Fibroblast of villous mesenchyme (primary cell): ENCODE measurements around the gene PRELID2. TPM values are rescaled to one million over a fixed set of nuclear protein-coding genes. Genes with fewer than 3 reads are reported as not detected.
"Not testable (repeated sequence)": the region's sequence is repeated elsewhere in the genome, so short reads cannot be mapped to it uniquely, and the experiment has no call there.

ENCODE experiments used
- DNase-seq: peaks from one replicate; pipeline ENCODE4 v3.0.0-alpha.2; 2010; ENCODE audit warnings: low read depth
- H3K4me3 ChIP-seq: 2 replicates; pipeline ENCODE4 v1.5.1; 2011; ENCODE audit warnings: low read depth, mild to moderate bottlenecking, low read length
- CTCF ChIP-seq: IDR thresholded peaks from 2 replicates; pipeline ENCODE4 v1.5.1; 2012; ENCODE audit warnings: low read depth, mild to moderate bottlenecking, low read length; ENCODE audit not compliant: insufficient read depth
- total RNA-seq: library from RNA; depleted of rRNA; stranded (reverse); fragments of >200 nt; gene quantifications from 2 replicates; pipeline ENCODE4 v1.2.3, GENCODE V29; 2012

PRELID2 gene
- total RNA-seq, 1 donor: 35.0 TPM

GRCh38 chr5:145743396-145744061 lies 91.6 kb downstream of the PRELID2 start:
- no peak overlapping the region for H3K4me3 ChIP-seq
- TF ChIP-seq CTCF: no peak
- no peak for DNase-seq

GRCh38 chr5:145739843-145740242 lies 95.3 kb downstream of the PRELID2 start:
- H3K4me3 ChIP-seq: no peak overlapping the region
- DNase-seq: no peak
- no peak for TF ChIP-seq CTCF

- no peak for TF ChIP-seq CTCF
- no peak overlapping the region for H3K4me3 ChIP-seq
- no peak for DNase-seq
These were observed 96.9 kb downstream of the PRELID2 start for GRCh38 chr5:145738227-145738626.

DNA sequence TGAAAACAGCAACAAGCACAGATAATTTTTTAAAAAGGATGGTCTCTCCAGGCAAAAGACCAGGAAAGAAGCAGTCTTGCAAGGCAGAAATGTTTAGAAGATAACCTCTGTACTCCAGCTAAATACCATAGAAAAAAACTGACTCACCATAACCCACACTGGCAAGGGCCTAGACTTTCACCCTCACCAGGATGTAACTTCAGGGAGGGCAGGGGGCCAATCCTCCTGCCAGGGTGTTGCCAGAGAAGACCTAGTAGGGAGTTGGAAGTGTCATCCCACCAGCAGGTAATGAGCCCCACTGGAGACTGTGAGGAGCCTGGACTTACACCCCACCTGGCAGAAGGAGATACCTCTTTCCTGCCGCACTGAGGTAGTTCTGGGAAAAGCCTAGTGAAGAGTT lies 97.6 kb downstream of the PRELID2 start:
- DNase-seq: no peak
- H3K4me3 ChIP-seq: no peak overlapping the region
- no peak for TF ChIP-seq CTCF

DNA sequence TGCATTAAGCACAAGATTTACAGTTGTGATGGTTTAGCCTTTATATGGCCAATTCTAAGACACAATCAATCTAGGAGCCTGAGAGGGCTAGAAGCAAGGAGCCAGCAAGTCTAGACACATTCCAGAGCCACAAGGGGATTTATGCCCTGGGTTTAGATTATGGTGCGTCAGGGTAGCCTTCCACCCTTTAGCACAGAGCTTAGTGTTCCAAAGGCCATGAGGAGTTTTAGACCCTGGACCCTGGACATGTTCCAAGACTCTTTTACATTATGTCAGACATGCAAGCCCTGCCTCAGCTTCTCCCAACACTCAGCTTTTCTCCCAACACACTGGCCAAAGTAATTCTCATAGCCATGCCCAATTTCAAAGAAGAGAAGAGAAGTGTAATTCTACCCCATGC lies 105.2 kb downstream of the PRELID2 start:
- not testable (repeated sequence) for H3K4me3 ChIP-seq, DNase-seq

DNA sequence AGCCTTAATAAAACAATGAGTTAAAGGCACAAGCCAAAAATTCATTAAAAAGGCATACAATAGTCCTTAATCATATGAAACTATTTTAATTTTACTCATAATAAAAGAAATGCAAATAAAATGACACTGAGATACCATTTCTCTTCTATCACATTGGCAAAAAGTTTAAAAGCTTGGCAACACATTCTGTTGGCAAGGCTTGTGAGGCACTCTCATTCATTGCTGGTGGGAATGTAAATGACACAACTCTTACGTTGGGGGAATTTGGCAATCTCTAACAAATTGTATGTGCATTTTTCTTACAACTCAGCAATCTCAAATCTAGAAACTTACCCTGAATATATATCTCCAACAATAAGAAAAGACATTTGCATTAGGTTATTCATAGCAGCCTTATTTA lies 111.6 kb downstream of the PRELID2 start:
- TF ChIP-seq CTCF: no peak
- DNase-seq: no peak
- no peak overlapping the region for H3K4me3 ChIP-seq

DNA sequence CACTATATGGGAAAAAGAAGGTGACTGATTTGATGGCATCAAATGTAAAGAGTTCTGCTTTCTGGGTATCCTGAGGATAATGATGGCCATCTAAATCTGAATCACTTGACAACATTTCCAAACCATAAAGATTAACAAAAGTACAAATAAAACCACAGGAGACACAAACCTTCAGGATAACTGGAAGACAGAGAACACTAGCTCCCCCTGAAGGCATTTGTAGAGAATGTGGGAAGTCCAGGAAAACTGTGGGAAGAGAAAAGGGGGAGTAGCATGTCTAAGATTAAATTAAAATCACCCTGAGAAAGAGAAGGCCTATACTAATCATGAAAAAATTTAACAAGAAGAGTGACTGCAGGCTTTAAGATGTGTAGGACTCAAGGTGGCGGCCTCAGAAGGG lies 116.2 kb downstream of the PRELID2 start:
- peak; percentile 48 for DNase-seq
- H3K4me3 ChIP-seq: no peak overlapping the region
- TF ChIP-seq CTCF: peak; percentile 74
